HG03442 (cell line): Measurements from ENCODE around the gene TMSB15A.
A peak's percentile ranks its signal among the peaks of the same experiment; 100 is the strongest.
"Not testable (repeated sequence)": the region's sequence is repeated elsewhere in the genome, so short reads cannot be mapped to it uniquely, and the experiment has no call there.

Experiments used
- ATAC-seq: cut with Tn5 transposase; IDR thresholded peaks from one replicate; pipeline ENCODE4 v1.9.1; 2021; ENCODE audit warnings: mild to moderate bottlenecking, moderate library complexity; ENCODE audit not compliant: unreplicated experiment

TMSB15A gene

GRCh38 chrX:102515975-102516941 lies at the start of gene TMSB15A:
TSS of gene TMSB15A (minus strand) at chrX:102516739.
- ATAC-seq, result peak; percentile 90

- ATAC-seq, result no peak
Measured at GRCh38 chrX:102560423-102561068, 44.0 kb upstream of the TMSB15A start.

DNA sequence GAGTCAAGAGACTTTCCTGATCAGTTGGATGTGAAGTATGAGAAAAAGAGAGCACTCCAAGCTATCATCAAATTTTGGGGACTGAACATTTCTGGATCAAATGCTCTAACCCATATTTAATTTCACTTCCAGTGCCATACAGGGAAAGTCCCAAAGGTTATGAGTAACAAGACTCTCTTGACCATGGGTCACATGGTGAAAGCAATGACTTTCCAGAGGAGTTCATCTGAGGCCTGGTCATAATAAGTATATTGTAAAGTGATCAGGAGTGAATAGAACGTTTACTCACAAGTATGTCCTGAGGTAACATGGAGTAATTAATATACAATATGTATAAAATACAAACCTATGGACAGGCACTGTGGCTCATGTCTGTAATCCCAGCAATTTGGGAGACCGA lies 42.1 kb upstream of the TMSB15A start:
- ATAC-seq, result no peak

- no peak for ATAC-seq
Measured at GRCh38 chrX:102548231-102548630, 31.7 kb upstream of the TMSB15A start.

DNA sequence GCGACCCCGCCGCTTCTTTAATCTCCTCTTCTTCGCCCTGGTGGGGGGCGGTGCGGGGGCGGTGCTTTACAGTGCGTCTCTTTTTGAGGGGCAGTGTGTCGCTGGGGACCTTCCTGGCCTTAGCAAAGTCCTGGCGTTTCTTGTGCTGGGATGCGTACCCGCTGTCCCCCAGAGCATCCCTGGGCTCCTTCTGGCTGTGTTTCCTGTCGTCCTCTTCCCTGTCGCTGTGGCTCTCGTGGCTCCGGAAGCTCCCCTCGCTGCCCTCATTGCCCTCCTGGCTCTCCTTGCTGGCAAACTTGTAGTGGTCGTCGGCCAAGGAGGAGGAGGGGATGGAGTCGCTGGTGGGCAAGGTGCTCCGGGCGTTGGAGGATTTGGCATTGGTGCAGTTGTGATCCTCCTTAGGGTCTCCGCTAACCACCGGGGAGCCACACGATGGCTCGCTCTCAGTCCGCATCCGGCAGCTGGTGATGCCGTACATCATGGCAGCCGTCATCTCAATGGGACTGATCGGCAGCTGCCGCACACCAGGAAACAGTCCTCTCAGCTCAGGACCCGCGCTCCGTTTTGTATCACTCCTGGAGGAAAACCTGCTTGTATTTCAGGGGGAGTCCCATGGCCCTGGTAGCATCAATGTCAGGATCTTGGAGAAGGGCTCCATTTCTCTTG lies 30.4 kb upstream of the TMSB15A start:
- ATAC-seq, result no peak

DNA sequence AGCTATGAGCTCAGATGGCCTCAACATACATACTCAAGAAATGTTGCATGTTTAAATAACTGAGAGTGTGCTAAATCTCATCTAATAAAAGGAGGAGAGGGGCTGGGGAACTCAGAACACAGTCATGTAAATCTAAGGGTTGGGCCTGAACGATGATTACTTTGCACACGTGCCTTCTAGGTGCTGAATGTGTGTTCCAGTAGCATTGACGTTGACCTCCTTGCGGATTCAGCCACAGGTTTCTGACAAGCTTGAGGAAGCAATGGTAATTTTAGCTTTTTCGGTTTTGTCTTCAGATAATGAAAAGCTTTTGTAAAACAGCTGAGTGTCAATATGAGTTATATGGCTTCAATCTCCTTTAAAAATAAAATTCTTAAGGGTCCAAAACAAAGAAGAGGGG lies 29.6 kb upstream of the TMSB15A start:
- ATAC-seq, result not testable (repeated sequence)

DNA sequence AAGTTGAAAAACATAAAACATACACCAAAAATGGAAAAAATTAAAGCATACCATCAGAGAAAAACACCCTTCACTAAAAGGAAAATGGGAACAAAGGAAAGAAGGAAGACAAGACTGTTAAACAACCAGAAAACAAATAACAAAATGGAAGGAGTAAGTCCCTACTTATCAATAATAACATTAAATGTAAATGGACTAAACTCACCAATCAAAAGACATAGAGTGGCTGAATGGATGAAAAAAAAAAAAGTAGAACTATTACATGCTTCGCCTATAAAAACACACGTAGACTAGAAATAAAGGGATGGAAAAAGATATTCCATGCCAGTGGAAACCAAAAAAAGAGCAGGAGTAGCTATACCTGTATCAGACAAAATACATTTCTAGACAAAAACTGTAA lies 19.4 kb upstream of the TMSB15A start:
- ATAC-seq, result no peak

GRCh38 chrX:102517326-102517725 lies 787 bp upstream of the TMSB15A start:
- no peak for ATAC-seq

DNA sequence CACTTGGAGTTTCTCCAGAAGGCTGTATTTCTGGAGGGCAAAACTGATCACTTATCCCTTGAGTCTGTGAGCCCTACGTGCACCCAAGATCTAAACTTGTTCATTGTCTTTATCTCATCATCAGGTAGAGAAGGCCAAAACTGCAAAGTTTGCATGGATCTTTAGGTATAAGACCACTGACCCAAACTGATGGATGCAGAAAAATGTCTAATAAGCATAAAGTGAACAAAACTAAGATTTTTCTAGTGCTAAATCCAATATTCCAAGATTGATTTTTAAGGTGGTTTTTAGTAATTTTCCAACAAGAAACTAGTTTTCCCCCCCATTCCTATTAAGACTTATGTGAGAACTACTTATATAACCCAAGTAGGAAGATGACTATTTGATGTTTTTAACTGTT lies 2.0 kb downstream of the TMSB15A start:
- ATAC-seq, result no peak

GRCh38 chrX:102498732-102499131 lies 17.8 kb downstream of the TMSB15A start:
- no peak for ATAC-seq

DNA sequence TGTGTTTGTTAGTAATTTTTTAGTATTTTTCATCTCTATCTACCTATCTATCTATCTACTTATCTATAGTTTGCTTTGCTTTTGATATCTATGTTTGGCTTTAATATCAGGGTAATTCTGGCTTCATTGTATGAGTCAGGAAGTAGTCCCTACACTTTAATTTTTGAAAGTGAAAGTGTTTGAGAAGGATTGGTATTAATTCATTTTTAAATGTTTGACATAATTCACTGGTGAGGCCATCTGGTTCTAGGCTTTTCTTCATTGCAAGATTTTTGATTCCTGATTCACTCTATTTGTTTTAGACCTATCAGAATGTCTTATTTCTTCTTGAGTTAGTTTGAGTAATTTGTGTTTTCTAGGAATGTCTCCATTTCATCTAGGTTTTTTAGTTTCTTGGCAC lies 24.8 kb downstream of the TMSB15A start:
- no peak for ATAC-seq

DNA sequence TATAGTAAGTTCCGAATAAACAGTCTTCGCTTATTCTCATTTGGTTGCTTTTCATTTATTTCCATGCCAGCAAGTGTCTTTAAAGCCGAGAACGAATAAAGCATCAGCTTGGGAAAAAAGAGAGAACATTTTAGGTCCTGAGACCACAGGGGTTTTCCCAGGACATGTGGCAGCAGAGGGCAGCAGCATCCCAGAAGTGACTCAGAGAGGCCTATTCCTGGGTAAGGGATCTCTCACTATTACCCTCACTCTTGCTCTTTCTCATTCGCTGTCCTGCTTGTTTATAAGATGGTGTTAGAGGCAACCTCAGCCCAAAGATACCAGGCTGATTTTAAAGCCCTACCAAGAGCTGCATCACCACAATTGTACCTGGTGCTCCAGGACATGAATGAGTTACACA lies 37.8 kb downstream of the TMSB15A start:
- ATAC-seq, result not testable (repeated sequence)

GRCh38 chrX:102471762-102472220 lies 44.7 kb downstream of the TMSB15A start, which contains the start of gene TCP11X2:
TSS of gene TCP11X2 (minus strand) at chrX:102471812.
- ATAC-seq, result not testable (repeated sequence)

GRCh38 chrX:102470215-102470614 lies 46.3 kb downstream of the TMSB15A start:
- ATAC-seq, result not testable (repeated sequence)
